ENCODE results near the gene PSTK. TPM values are rescaled to one million over a fixed set of nuclear protein-coding genes. Genes with fewer than 3 reads are reported as not detected.

PSTK gene
- total and polyA plus RNA-seq, 2 of the 13 experiments (the other 11 are each of a cell fraction or from before 2014, with no cell fraction given), result 8.2 to 9.3 TPM

DNA sequence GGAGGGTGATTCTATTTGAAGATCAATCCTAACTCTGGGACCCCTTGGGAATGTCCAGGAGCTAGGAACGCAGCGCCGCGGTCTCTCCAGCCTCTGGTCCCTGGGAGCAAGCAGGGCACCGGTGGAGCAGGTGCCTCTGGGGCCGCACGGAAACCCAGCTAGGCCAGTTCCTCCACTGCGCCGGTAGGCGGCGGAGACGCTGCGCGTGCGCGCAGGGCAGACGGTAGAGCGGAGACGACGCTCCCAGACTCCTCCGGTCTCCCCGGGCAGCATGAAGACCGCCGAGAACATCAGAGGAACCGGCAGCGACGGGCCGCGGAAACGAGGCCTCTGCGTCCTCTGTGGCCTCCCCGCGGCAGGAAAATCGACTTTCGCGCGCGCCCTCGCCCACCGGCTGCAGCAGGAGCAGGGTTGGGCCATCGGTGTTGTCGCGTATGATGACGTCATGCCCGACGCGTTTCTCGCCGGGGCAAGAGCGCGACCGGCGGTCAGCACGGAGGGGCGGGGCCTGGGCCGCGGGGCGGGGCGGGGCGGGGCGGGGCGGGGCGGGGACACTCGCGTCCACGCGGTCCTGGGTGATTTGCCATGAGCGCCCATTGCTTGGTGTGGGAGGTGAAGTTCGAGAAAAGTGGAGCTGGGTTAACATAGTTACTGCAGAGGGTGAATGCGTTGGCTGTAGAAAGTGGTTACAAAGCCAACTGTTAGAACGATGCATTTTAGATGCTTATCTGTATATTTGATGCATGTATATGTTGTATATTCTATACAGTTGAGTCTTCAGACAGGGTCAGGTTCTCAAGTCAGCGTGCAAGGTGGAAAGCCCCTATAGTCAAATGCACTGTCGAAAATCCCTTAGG is at the start of gene PSTK (continued):
- TF ChIP-seq ZNF605 (CRISPR knock-in tag; IDR thresholded peaks at IDR 0.05), result peak; percentile 17; the same call in 1 of the 2 replicates
- TF ChIP-seq SOX5 (CRISPR knock-in tag; IDR thresholded peaks at IDR 0.05; ENCODE audit: borderline replicate concordance), result peak; percentile 37; the same call in 1 of the 2 replicates
- TF ChIP-seq ELF3 (CRISPR knock-in tag; IDR thresholded peaks at IDR 0.05), result peak; percentile 63; the same call in 1 of the 2 replicates
- TF ChIP-seq IKZF1 (IDR thresholded peaks at IDR 0.05), result no peak
- TF ChIP-seq ZNF780A (CRISPR knock-in tag; IDR thresholded peaks at IDR 0.05), result 0 out of 2 replicates have a peak, but pooled peaks have one; percentile 63
- TF ChIP-seq ZFAT (CRISPR knock-in tag; conservative IDR thresholded peaks at IDR 0.05), result no peak
- no peak for TF ChIP-seq ZNF720 (CRISPR knock-in tag; IDR thresholded peaks at IDR 0.05)
- TF ChIP-seq SRSF9 (IDR thresholded peaks at IDR 0.05; ENCODE audit: borderline replicate concordance, insufficient read depth, low read depth, low read length, poor library complexity, severe bottlenecking), result no peak
- TF ChIP-seq ZNF790 (CRISPR knock-in tag; IDR thresholded peaks at IDR 0.05; ENCODE audit: borderline replicate concordance), result peak; percentile 90; the same call in 1 of the 2 replicates
- TF ChIP-seq, protein P1, sequence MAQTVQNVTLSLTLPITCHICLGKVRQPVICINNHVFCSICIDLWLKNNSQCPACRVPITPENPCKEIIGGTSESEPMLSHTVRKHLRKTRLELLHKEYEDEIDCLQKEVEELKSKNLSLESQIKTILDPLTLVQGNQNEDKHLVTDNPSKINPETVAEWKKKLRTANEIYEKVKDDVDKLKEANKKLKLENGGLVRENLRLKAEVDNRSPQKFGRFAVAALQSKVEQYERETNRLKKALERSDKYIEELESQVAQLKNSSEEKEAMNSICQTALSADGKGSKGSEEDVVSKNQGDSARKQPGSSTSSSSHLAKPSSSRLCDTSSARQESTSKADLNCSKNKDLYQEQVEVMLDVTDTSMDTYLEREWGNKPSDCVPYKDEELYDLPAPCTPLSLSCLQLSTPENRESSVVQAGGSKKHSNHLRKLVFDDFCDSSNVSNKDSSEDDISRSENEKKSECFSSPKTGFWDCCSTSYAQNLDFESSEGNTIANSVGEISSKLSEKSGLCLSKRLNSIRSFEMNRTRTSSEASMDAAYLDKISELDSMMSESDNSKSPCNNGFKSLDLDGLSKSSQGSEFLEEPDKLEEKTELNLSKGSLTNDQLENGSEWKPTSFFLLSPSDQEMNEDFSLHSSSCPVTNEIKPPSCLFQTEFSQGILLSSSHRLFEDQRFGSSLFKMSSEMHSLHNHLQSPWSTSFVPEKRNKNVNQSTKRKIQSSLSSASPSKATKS (CRISPR knock-in tag; IDR thresholded peaks at IDR 0.05), result no peak
- no peak for TF ChIP-seq LBX2 (CRISPR knock-in tag; IDR thresholded peaks at IDR 0.05; ENCODE audit: borderline replicate concordance)
- TF ChIP-seq KLF11 (CRISPR knock-in tag; IDR thresholded peaks at IDR 0.05), result no peak; the same call in 1 of the 2 replicates
- TF ChIP-seq ZNF776 (CRISPR knock-in tag; IDR thresholded peaks at IDR 0.05), result peak; percentile 79; the same call in 1 of the 2 replicates
- TF ChIP-seq NPAS2 (CRISPR knock-in tag; IDR thresholded peaks at IDR 0.05; ENCODE audit: borderline replicate concordance), result no peak
- peak; percentile 95 for TF ChIP-seq RNF2 (conservative IDR thresholded peaks at IDR 0.05; ENCODE audit: low read depth)
- peak; percentile 71; the same call in 1 of the 2 replicates for TF ChIP-seq CENPT (CRISPR knock-in tag; IDR thresholded peaks at IDR 0.05; ENCODE audit: low read depth)
- no peak for TF ChIP-seq ZNF530 (CRISPR knock-in tag; IDR thresholded peaks at IDR 0.05; ENCODE audit: low read depth)
- TF ChIP-seq EED (CRISPR knock-in tag; IDR thresholded peaks at IDR 0.05), result no peak
- peak; percentile 52; the same call in 1 of the 2 replicates for TF ChIP-seq AHR (CRISPR knock-in tag; IDR thresholded peaks at IDR 0.05)
- TF ChIP-seq, protein P2, sequence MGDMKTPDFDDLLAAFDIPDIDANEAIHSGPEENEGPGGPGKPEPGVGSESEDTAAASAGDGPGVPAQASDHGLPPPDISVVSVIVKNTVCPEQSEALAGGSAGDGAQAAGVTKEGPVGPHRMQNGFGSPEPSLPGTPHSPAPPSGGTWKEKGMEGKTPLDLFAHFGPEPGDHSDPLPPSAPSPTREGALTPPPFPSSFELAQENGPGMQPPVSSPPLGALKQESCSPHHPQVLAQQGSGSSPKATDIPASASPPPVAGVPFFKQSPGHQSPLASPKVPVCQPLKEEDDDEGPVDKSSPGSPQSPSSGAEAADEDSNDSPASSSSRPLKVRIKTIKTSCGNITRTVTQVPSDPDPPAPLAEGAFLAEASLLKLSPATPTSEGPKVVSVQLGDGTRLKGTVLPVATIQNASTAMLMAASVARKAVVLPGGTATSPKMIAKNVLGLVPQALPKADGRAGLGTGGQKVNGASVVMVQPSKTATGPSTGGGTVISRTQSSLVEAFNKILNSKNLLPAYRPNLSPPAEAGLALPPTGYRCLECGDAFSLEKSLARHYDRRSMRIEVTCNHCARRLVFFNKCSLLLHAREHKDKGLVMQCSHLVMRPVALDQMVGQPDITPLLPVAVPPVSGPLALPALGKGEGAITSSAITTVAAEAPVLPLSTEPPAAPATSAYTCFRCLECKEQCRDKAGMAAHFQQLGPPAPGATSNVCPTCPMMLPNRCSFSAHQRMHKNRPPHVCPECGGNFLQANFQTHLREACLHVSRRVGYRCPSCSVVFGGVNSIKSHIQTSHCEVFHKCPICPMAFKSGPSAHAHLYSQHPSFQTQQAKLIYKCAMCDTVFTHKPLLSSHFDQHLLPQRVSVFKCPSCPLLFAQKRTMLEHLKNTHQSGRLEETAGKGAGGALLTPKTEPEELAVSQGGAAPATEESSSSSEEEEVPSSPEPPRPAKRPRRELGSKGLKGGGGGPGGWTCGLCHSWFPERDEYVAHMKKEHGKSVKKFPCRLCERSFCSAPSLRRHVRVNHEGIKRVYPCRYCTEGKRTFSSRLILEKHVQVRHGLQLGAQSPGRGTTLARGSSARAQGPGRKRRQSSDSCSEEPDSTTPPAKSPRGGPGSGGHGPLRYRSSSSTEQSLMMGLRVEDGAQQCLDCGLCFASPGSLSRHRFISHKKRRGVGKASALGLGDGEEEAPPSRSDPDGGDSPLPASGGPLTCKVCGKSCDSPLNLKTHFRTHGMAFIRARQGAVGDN (CRISPR knock-in tag; IDR thresholded peaks at IDR 0.05), result peak; percentile 95
- TF ChIP-seq GATAD1 (CRISPR knock-in tag; IDR thresholded peaks at IDR 0.05), result peak; percentile 92
